Uterus (tissue), 4 donors: Measurements from ENCODE around the gene RAPGEF2. TPM values are rescaled to one million over a fixed set of nuclear protein-coding genes. Genes with fewer than 3 reads are reported as not detected.

Experiments used
- DNase-seq, 2 donors: peaks; one replicate each; pipeline ENCODE4 v3.0.0-alpha.2; 2019 to 2020
- H3K27ac ChIP-seq, 2 donors: fragments of 200-600 bp; sonication (generic); 1 replicate in 1 of 2; 2 replicates in 1 of 2; pipeline ENCODE4 v1.5.1; 2016 to 2018
- H3K27me3 ChIP-seq, 2 donors: fragments of 200-600 bp; sonication (generic); one replicate each; pipeline ENCODE4 v1.5.1; 2018 to 2019; ENCODE audit warnings: control low read depth in 1 of 2
- H3K36me3 ChIP-seq, 2 donors: fragments of 200-600 bp; sonication (generic); one replicate each; pipeline ENCODE4 v1.5.1; 2019; ENCODE audit warnings: control low read depth in 1 of 2
- H3K4me1 ChIP-seq, 2 donors: fragments of 200-600 bp; sonication (generic); one replicate each; pipeline ENCODE4 v1.5.1; 2018 to 2019; ENCODE audit warnings: control low read depth in 1 of 2
- H3K4me3 ChIP-seq, 2 donors: fragments of 200-600 bp; sonication (generic); 1 replicate in 1 of 2; 2 replicates in 1 of 2; pipeline ENCODE4 v1.5.1; 2018 to 2019; ENCODE audit warnings: mild to moderate bottlenecking in 1 of 2
- H3K9me3 ChIP-seq, 2 donors: fragments of 200-600 bp; sonication (generic); one replicate each; pipeline ENCODE4 v1.5.1; 2019; ENCODE audit warnings: control low read depth in 1 of 2
- CTCF ChIP-seq, 4 experiments: fragments of 200-600 bp in 2 of 4; fragments of 450-650 bp in 2 of 4; sonication (generic) in 2 of 4; IDR thresholded peaks; one replicate each; pipeline ENCODE4 v1.5.1; 2016 to 2019; ENCODE audit warnings: antibody characterized with exemption in 4 of 4, mild to moderate bottlenecking in 2 of 4, moderate library complexity in 1 of 4
- POLR2A ChIP-seq, 2 donors: fragments of 450-650 bp; IDR thresholded peaks; one replicate each; pipeline ENCODE4 v1.6.1; 2016; ENCODE audit warnings: antibody characterized with exemption in 2 of 2, mild to moderate bottlenecking in 1 of 2, moderate library complexity in 1 of 2
- intact Hi-C: fragments of 100-400 bp; cut with DNase I; formaldehyde crosslinking; loops from one replicate; pipeline ENCODE4 v1.15.1; 2023; ENCODE audit warnings: low total_unique reads
- total RNA-seq, 4 donors: library from RNA; depleted of rRNA in 3 of 4; stranded (reverse); fragments of >200 nt in 3 of 4; gene quantifications; one replicate each; pipeline versions ENCODE4 v1.1.0 to v1.2.4, GENCODE V29; 2014 to 2023
- donor health status: DM: yes; HTN: yes; CAD: no.

Gene RAPGEF2
- total RNA-seq, 4 donors from 2014 or later = 27.9 to 61.4 (median 40.5) TPM

- Histone ChIP-seq H3K36me3 (no peaks in the 10 kb centered on the region), H3K27ac (no peak overlapping the region), H3K9me3 (no peaks in the 10 kb centered on the region), H3K4me3 (no peak overlapping the region), H3K27me3 (no peaks in the 10 kb centered on the region), H3K4me1 (no peaks in the 10 kb centered on the region)
- intact Hi-C loops = no loop called here
- TF ChIP-seq POLR2A (IDR thresholded peaks at IDR 0.05) (no peak), CTCF (IDR thresholded peaks at IDR 0.05) (no peak)
- DNase-seq = no peak
These were observed 178.9 kb downstream of the RAPGEF2 start for GRCh38 chr4:159281771-159282170.

GRCh38 chr4:159282329-159282728 is 179.4 kb downstream of the RAPGEF2 start:
- Histone ChIP-seq H3K27ac (no peak overlapping the region), H3K4me1 (no peaks in the 10 kb centered on the region), H3K36me3 (no peaks in the 10 kb centered on the region), H3K27me3 (no peaks in the 10 kb centered on the region), H3K4me3 (no peak overlapping the region), H3K9me3 (no peaks in the 10 kb centered on the region)
- TF ChIP-seq CTCF (IDR thresholded peaks at IDR 0.05) (no peak), POLR2A (IDR thresholded peaks at IDR 0.05) (no peak)
- DNase-seq = no peak
- intact Hi-C loops = no loop called here

- intact Hi-C loops = no loop called here
- Histone ChIP-seq H3K4me3 (no peak overlapping the region), H3K27ac (no peak overlapping the region), H3K27me3 (no peaks in the 10 kb centered on the region), H3K36me3 (no peaks in the 10 kb centered on the region), H3K4me1 (no peaks in the 10 kb centered on the region), H3K9me3 (no peaks in the 10 kb centered on the region)
- no peak for DNase-seq
- TF ChIP-seq POLR2A (IDR thresholded peaks at IDR 0.05) (no peak), CTCF (IDR thresholded peaks at IDR 0.05) (no peak)
These were observed 180.1 kb downstream of the RAPGEF2 start for GRCh38 chr4:159282944-159283343.

GRCh38 chr4:159283696-159284095 is 180.8 kb downstream of the RAPGEF2 start:
- TF ChIP-seq CTCF (IDR thresholded peaks at IDR 0.05) (no peak), POLR2A (IDR thresholded peaks at IDR 0.05) (no peak)
- H3K9me3 ChIP-seq = no peaks in the 10 kb centered on the region

GRCh38 chr4:159284113-159284512 is 181.2 kb downstream of the RAPGEF2 start:
- Histone ChIP-seq H3K4me3 (no peak overlapping the region), H3K36me3 (no peaks in the 10 kb centered on the region), H3K4me1 (no peaks in the 10 kb centered on the region), H3K27me3 (no peaks in the 10 kb centered on the region), H3K9me3 (no peaks in the 10 kb centered on the region), H3K27ac (no peak overlapping the region)
- no peak for DNase-seq
- TF ChIP-seq POLR2A (IDR thresholded peaks at IDR 0.05) = no peak
- no peak for TF ChIP-seq CTCF (IDR thresholded peaks at IDR 0.05)
- intact Hi-C loops = no loop called here

More at GRCh38 chr4:159283696-159284095, 180.8 kb downstream of the RAPGEF2 start:
- Histone ChIP-seq H3K27ac (no peak overlapping the region), H3K36me3 (no peaks in the 10 kb centered on the region), H3K4me3 (no peak overlapping the region), H3K4me1 (no peaks in the 10 kb centered on the region), H3K27me3 (no peaks in the 10 kb centered on the region)
- intact Hi-C loops = no loop called here
- DNase-seq = no peak
